Caco-2 (cell line): ENCODE results near the gene SBNO2. TPM values are rescaled to one million over a fixed set of nuclear protein-coding genes. Genes with fewer than 3 reads are reported as not detected.

ENCODE experiments used
- BruUV-seq: library from RNA; stranded (reverse); fragments of 400-500 nt; replicated peaks from 2 replicates; lab custom pipeline; 2021; lab: Mats Ljungman, UMichigan
- CTCF ChIA-PET: fragments of 300-600 bp; sonication (Branson Sonifier 250); formaldehyde crosslinking; loops from one replicate; lab custom pipeline; 2022; ENCODE audit warnings: antibody characterized with exemption; lab: Charles Lee
- POLR2A ChIA-PET: fragments of 300-600 bp; sonication (Branson Sonifier 250); formaldehyde crosslinking; loops from one replicate; lab custom pipeline; 2022; ENCODE audit warnings: antibody characterized with exemption; lab: Charles Lee
- DNase-seq, 2 experiments: peaks; one replicate each; pipeline versions ENCODE4 v3.0.0 to v3.0.0-alpha.2; 2020 to 2022
- H3K27me3 ChIP-seq: replicated peaks from 2 replicates; pipeline ENCODE4 v1.6.0; 2011; ENCODE audit warnings: low read length; ENCODE audit not compliant: control insufficient read depth, insufficient read depth
- H3K36me3 ChIP-seq: 2 replicates; pipeline ENCODE4 v1.5.1; 2011; ENCODE audit warnings: low read length; ENCODE audit not compliant: control insufficient read depth, insufficient read depth
- H3K4me1 ChIP-seq: fragments of 250-450 bp; sonication (Bioruptor Pico); 2 replicates; pipeline ENCODE4 v1.5.1; 2020; ENCODE audit warnings: mild to moderate bottlenecking
- H3K4me3 ChIP-seq: 2 replicates; pipeline ENCODE4 v1.5.1; 2011; ENCODE audit warnings: low read depth, mild to moderate bottlenecking, control low read depth, low read length
- H3K9me3 ChIP-seq: fragments of 250-450 bp; sonication (Bioruptor Pico); 2 replicates; pipeline ENCODE4 v1.5.1; 2020; ENCODE audit warnings: mild to moderate bottlenecking, moderate library complexity
- H3K27ac Mint-ChIP-seq: one replicate; pipeline ENCODE4 v1.8.0; 2022; ENCODE audit warnings: mixed read lengths; ENCODE audit not compliant: unreplicated experiment
- H3K27me3 Mint-ChIP-seq: one replicate; pipeline ENCODE4 v1.8.0; 2022; ENCODE audit warnings: mixed read lengths; ENCODE audit not compliant: insufficient read depth, unreplicated experiment
- H3K36me3 Mint-ChIP-seq: one replicate; pipeline ENCODE4 v1.8.0; 2022; ENCODE audit warnings: mild to moderate bottlenecking, mixed read lengths; ENCODE audit not compliant: insufficient read depth, unreplicated experiment
- H3K4me1 Mint-ChIP-seq: one replicate; pipeline ENCODE4 v1.8.0; 2022; ENCODE audit warnings: low read depth, mixed read lengths; ENCODE audit not compliant: unreplicated experiment
- H3K4me3 Mint-ChIP-seq: one replicate; pipeline ENCODE4 v1.8.0; 2022; ENCODE audit warnings: mild to moderate bottlenecking, moderate library complexity, mixed read lengths; ENCODE audit not compliant: unreplicated experiment
- H3K9me3 Mint-ChIP-seq: one replicate; pipeline ENCODE4 v1.8.0; 2022; ENCODE audit warnings: mixed read lengths; ENCODE audit not compliant: unreplicated experiment
- intact Hi-C: fragments of 100-400 bp; cut with micrococcal nuclease; formaldehyde crosslinking; loops from one replicate; pipeline ENCODE4 v1.10.0; 2022; ENCODE audit not compliant: unreplicated experiment
- total RNA-seq: library from RNA; stranded (reverse); gene quantifications from 2 replicates; pipeline ENCODE4 v1.2.3, GENCODE V29; 2022
- TF ChIP-seq, protein P1 (sequence below), 2 experiments: fragments of 200-600 bp in 1 of 2; IDR thresholded peaks; 1 replicate in 1 of 2; 2 replicates in 1 of 2; pipeline versions ENCODE4 v1.5.1 to v1.8.0; 2011 to 2022; ENCODE audit warnings: antibody characterized with exemption in 1 of 2, control low read depth in 1 of 2, inconsistent platforms in 1 of 2, low read depth in 1 of 2, low read length in 1 of 2, mild to moderate bottlenecking in 1 of 2, moderate library complexity in 1 of 2; ENCODE audit not compliant: insufficient read depth in 1 of 2, severe bottlenecking in 1 of 2, unreplicated experiment in 1 of 2

SBNO2 gene
- total RNA-seq, 1 experiment from 2014 or later = 41.2 TPM

DNA sequence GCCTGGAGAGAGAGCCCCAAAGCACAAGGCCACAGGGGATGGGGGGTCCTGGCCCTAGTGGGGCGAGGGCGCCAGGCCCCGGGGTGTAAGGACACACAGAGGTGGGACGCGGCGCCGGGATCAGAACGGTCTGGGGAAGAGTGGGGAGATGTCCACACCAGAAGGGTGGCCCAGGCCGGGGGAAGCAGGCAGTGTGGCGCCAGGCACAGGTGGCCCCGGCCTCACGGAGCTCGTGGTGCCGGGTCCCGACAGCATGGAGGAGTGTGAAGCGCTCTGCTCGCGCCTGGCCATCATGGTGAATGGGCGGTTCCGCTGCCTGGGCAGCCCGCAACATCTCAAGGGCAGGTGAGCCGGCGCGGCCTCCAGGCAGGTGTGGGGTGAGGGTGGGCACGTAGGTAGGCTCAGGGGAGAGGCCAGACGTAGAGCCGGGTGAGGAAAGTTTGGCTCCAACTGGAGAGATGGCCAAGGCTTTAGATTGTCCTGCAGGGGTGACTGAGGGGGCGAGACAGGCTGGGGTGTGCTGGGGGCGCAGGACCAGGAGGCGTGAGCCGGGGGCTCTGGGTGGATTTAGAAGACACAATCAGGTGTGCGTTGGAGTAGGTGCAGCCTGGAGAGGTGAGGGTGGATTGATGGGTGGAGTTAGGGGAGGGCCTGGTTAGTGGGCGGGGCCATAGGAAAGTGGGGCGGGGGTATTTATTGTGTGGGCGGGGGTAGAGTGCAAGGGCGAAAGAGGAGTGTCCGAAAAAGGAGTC lies 110.0 kb downstream of the SBNO2 start:
- CTCF ChIA-PET = interaction anchor here (0.6 to 2.6 kb wide), 8 partner anchors 11 to 199 kb away, joined by 3 to 9 read pairs (median 5); partner anchors contain the start of genes ABCA7, CNN2 and RNU6-2
- intact Hi-C loops = loop anchor here (1.0 to 2.0 kb wide), 2 partner anchors 23 to 39 kb away; partner anchors contain the start of gene GPX4
- Histone ChIP-seq H3K36me3 (no peaks in the 10 kb centered on the region), H3K4me3 (peak overlapping the region; percentile 61), H3K4me1 (peaks cover 15% of the 10 kb centered on the region), H3K9me3 (no peaks in the 10 kb centered on the region), H3K27me3 (no peaks in the 10 kb centered on the region)
- Mint-ChIP-seq H3K36me3 (peaks cover 51% of the 10 kb centered on the region), H3K4me1 (no peaks in the 10 kb centered on the region), H3K9me3 (no peaks in the 10 kb centered on the region), H3K27ac (peak overlapping the region; percentile 77), H3K4me3 (peak overlapping the region; percentile 84), H3K27me3 (no peaks in the 10 kb centered on the region)
- no TSS peak for BruUV-seq
- POLR2A ChIA-PET = interaction anchor here (0.6 to 3.3 kb wide), 12 partner anchors 12 to 211 kb away, joined by 3 to 33 read pairs (median 6); partner anchors contain the start of genes ABCA7, CIRBP, CNN2 and GPX4
- TF ChIP-seq, protein P1, sequence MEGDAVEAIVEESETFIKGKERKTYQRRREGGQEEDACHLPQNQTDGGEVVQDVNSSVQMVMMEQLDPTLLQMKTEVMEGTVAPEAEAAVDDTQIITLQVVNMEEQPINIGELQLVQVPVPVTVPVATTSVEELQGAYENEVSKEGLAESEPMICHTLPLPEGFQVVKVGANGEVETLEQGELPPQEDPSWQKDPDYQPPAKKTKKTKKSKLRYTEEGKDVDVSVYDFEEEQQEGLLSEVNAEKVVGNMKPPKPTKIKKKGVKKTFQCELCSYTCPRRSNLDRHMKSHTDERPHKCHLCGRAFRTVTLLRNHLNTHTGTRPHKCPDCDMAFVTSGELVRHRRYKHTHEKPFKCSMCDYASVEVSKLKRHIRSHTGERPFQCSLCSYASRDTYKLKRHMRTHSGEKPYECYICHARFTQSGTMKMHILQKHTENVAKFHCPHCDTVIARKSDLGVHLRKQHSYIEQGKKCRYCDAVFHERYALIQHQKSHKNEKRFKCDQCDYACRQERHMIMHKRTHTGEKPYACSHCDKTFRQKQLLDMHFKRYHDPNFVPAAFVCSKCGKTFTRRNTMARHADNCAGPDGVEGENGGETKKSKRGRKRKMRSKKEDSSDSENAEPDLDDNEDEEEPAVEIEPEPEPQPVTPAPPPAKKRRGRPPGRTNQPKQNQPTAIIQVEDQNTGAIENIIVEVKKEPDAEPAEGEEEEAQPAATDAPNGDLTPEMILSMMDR (IDR thresholded peaks at IDR 0.05; ENCODE audit: insufficient read depth in 1 of 2, low read depth in 1 of 2, low read length in 1 of 2, severe bottlenecking in 1 of 2, unreplicated experiment in 1 of 2) = no peak
- peak; percentile 83 to 86 for DNase-seq

DNA sequence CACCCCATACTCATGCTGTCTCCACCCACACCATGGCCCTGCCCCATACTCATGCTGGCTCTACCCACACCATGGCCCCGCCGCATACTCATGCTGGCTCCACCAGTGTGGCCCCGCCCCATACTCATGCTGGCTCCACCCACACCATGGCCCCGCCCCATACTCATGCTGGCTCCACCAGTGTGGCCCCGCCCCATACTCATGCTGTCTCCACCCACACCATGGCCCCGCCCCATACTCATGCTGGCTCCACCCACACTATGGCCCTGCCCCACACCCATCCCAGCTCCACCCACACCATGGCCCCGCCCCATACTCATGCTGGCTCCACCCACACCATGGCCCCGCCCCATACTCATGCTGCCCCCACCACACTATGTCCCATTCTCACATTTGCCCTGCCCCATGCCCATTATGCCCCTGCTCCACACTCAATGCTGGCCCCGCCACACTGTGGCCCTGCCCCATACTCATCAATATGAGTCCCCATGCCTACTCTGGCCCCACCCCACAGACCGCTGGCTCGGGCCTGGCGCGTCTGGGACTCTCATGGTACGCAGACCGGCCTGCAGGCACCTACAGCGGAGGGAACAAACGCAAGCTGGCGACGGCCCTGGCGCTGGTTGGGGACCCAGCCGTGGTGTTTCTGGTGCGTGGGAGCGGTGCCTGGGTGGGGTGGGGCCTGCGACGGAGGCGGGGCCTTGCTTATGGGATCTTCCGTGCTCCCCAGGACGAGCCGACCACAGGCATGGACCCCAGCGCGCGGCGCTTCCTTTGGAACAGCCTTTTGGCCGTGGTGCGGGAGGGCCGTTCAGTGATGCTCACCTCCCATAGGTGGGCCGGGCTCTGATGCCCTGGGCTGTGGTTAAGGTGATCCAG lies 110.8 kb downstream of the SBNO2 start:
- H3K4me3 Mint-ChIP-seq = peak overlapping the region; percentile 84

More for the DNA sequence above, 110.8 kb downstream of the SBNO2 start:
- Histone ChIP-seq H3K4me1 (peaks cover 15% of the 10 kb centered on the region), H3K4me3 (no peak overlapping the region), H3K36me3 (no peaks in the 10 kb centered on the region), H3K9me3 (no peaks in the 10 kb centered on the region), H3K27me3 (no peaks in the 10 kb centered on the region)
- BruUV-seq = no TSS peak
- peak overlapping the region; percentile 59 for H3K27ac Mint-ChIP-seq
- TF ChIP-seq, protein P1 (IDR thresholded peaks at IDR 0.05; ENCODE audit: insufficient read depth in 1 of 2, low read depth in 1 of 2, low read length in 1 of 2, severe bottlenecking in 1 of 2, unreplicated experiment in 1 of 2) = no peak
- H3K9me3 Mint-ChIP-seq = no peaks in the 10 kb centered on the region
- ChIA-PET POLR2A (no interaction called here), CTCF (interaction anchor here (1.8 kb wide), 1 partner anchor 35 kb away, joined by 9 read pairs; no protein-coding TSS in a partner anchor)
- peaks cover 43% of the 10 kb centered on the region for H3K36me3 Mint-ChIP-seq
- H3K27me3 Mint-ChIP-seq = no peaks in the 10 kb centered on the region
- DNase-seq = peak; percentile 72 to 75
- intact Hi-C loops = no loop called here
- no peaks in the 10 kb centered on the region for H3K4me1 Mint-ChIP-seq
